OCI-LY3 (cell line): Measurements from ENCODE around the gene DFFB.

Experiments used
- EZH2phosphoT487 ChIP-seq: fragments of 200-600 bp; shearing (Covaris generic); IDR thresholded peaks from 2 replicates; pipeline ENCODE4 v1.6.1; 2018; ENCODE audit warnings: antibody characterized with exemption, mixed run types, low read depth
- TF ChIP-seq, protein P1 (sequence below): fragments of 200-600, 300-600 bp; sonication (generic); IDR thresholded peaks from 2 replicates; pipeline ENCODE4 v1.5.1; 2014; ENCODE audit warnings: antibody characterized with exemption, low read length, low read depth

DNA sequence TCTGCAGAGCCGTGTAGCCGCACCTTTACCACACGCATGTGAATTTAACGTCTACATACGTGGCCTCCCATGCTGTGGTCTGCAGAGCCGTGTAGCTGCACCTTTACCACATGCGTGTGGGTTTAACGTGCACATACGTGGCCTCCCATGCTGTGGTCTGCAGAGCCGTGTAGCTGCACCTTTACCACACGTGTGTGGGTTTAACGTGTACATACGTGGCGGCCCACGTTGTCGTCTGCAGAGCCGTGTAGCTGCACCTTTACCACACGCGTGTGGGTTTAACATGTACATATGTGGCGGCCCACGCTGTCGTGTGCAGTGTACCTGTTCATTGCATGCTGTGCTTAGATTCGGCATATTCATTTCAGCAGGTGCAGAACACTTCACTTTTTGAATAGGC lies 17.5 kb downstream of the DFFB start:
- TF ChIP-seq, protein P1, sequence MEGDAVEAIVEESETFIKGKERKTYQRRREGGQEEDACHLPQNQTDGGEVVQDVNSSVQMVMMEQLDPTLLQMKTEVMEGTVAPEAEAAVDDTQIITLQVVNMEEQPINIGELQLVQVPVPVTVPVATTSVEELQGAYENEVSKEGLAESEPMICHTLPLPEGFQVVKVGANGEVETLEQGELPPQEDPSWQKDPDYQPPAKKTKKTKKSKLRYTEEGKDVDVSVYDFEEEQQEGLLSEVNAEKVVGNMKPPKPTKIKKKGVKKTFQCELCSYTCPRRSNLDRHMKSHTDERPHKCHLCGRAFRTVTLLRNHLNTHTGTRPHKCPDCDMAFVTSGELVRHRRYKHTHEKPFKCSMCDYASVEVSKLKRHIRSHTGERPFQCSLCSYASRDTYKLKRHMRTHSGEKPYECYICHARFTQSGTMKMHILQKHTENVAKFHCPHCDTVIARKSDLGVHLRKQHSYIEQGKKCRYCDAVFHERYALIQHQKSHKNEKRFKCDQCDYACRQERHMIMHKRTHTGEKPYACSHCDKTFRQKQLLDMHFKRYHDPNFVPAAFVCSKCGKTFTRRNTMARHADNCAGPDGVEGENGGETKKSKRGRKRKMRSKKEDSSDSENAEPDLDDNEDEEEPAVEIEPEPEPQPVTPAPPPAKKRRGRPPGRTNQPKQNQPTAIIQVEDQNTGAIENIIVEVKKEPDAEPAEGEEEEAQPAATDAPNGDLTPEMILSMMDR = no peak
- no peak for TF ChIP-seq EZH2phosphoT487
